PC-9 (cell line): ENCODE results near the gene PLIN5. TPM values are rescaled to one million over a fixed set of nuclear protein-coding genes. Genes with fewer than 3 reads are reported as not detected.

Experiments used
- BruUV-seq: library from RNA; stranded (reverse); fragments of 400-500 nt; replicated peaks from 2 replicates; lab custom pipeline; 2021; lab: Mats Ljungman, UMichigan
- CTCF ChIA-PET: fragments of 300-600 bp; sonication (Branson Sonifier 250); formaldehyde crosslinking; loops from one replicate; lab custom pipeline; 2022; ENCODE audit warnings: antibody characterized with exemption; lab: Charles Lee
- POLR2A ChIA-PET: fragments of 300-600 bp; sonication (Branson Sonifier 250); formaldehyde crosslinking; loops from one replicate; lab custom pipeline; 2022; ENCODE audit warnings: antibody characterized with exemption; ENCODE audit not compliant: unreplicated experiment; lab: Charles Lee
- DNase-seq, 2 experiments: peaks; one replicate each; pipeline versions ENCODE4 v3.0.0 to v3.0.0-alpha.2; 2015 to 2022; ENCODE audit warnings: mixed read lengths in 1 of 2
- H2AFZ ChIP-seq: fragments of 200-600 bp; sonication (generic); 2 replicates; pipeline ENCODE4 v1.8.1; 2017; ENCODE audit warnings: antibody characterized with exemption
- H3F3A ChIP-seq: fragments of 200-600 bp; sonication (generic); 2 replicates; pipeline ENCODE4 v1.8.1; 2017; ENCODE audit warnings: antibody characterized with exemption, mild to moderate bottlenecking, low read depth; ENCODE audit not compliant: insufficient read depth
- H3K27ac ChIP-seq: fragments of 200-600 bp; sonication (generic); 2 replicates; pipeline ENCODE4 v1.6.1; 2016; ENCODE audit warnings: mixed run types
- H3K27me3 ChIP-seq: fragments of 200-600 bp; sonication (generic); 2 replicates; pipeline ENCODE4 v1.6.1; 2016; ENCODE audit warnings: low read depth, mixed run types; ENCODE audit not compliant: insufficient read depth
- H3K36me3 ChIP-seq: fragments of 200-600 bp; sonication (generic); 2 replicates; pipeline ENCODE4 v1.6.1; 2016; ENCODE audit warnings: low read depth, mixed run types
- H3K4me1 ChIP-seq: fragments of 200-600 bp; sonication (generic); replicated peaks from 2 replicates; pipeline ENCODE4 v1.6.1; 2016; ENCODE audit warnings: mixed run types; ENCODE audit not compliant: insufficient read depth
- H3K4me2 ChIP-seq: fragments of 200-600 bp; sonication (generic); 2 replicates; pipeline ENCODE4 v1.6.1; 2017; ENCODE audit warnings: mixed run types
- H3K4me3 ChIP-seq: fragments of 200-600 bp; sonication (generic); 2 replicates; pipeline ENCODE4 v1.6.1; 2016; ENCODE audit warnings: mixed run types
- H3K79me2 ChIP-seq: fragments of 200-600 bp; sonication (generic); 2 replicates; pipeline ENCODE4 v1.6.1; 2017; ENCODE audit warnings: low read depth, mixed run types
- H3K9me2 ChIP-seq: fragments of 200-600 bp; sonication (generic); 2 replicates; pipeline ENCODE4 v1.8.1; 2017; ENCODE audit warnings: mild to moderate bottlenecking; ENCODE audit not compliant: insufficient read depth
- H3K9me3 ChIP-seq: fragments of 200-600 bp; sonication (generic); 2 replicates; pipeline ENCODE4 v1.8.1; 2016; ENCODE audit warnings: low read depth; ENCODE audit not compliant: insufficient read depth
- H4K20me1 ChIP-seq: fragments of 200-600 bp; sonication (generic); 2 replicates; pipeline ENCODE4 v1.8.1; 2017; ENCODE audit not compliant: insufficient read depth
- EZH2 ChIP-seq: fragments of 200-600 bp; sonication (generic); IDR thresholded peaks from 2 replicates; pipeline ENCODE4 v1.8.0; 2017; ENCODE audit warnings: antibody characterized with exemption, low read depth
- intact Hi-C: fragments of 100-400 bp; cut with micrococcal nuclease; formaldehyde crosslinking; loops from one replicate; pipeline ENCODE4 v1.10.0; 2022; ENCODE audit not compliant: unreplicated experiment
- total RNA-seq: library from RNA; stranded (reverse); gene quantifications from 2 replicates; pipeline ENCODE4 v1.2.3, GENCODE V29; 2021
- TF ChIP-seq, protein P1 (sequence below): fragments of 200-600 bp; sonication (generic); conservative IDR thresholded peaks from 2 replicates; pipeline ENCODE4 v1.6.1; 2017; ENCODE audit warnings: mixed run types, antibody characterized with exemption, mild to moderate bottlenecking, moderate library complexity

PLIN5 gene
- total RNA-seq, 1 experiment from 2014 or later = 4.4 TPM

DNA sequence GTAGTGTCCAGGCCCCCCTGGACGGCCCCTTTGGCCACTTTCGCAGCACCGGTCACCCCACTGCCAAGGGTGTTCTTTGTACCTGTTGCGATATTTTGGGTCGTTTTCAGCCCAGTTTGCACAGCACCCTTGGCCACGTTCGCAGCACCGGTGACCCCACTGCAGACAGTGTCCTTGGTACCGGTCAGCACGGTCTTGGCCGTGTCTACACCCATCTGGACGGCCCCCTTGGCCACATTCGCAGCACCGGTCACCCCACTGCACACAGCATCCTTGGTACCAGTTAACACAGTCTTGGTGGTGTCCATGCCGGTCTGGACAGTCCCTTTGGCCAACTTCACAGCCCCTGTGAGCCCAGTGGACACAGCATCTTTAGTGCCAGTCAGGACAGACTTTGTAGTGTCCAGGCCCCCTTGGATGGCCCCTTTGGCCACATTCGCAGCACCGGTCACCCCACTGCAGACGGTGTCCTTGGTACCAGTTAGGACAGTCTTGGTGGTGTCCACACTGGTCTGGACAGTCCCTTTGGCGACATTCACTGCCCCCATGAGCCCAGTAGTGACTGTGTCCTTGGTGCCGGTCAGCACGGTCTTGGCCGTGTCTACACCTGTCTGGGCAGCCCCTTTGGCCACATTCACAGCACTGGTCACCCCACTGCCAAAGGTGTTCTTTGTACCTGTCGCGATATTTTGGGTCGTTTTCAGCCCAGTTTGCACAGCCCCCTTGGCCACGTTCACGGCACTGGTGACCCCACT is 23.5 kb downstream of the PLIN5 start:
- no TSS peak for BruUV-seq
- no peaks in the 10 kb centered on the region for H3K9me2 ChIP-seq
- no peak overlapping the region for H3K4me2 ChIP-seq
- no peak overlapping the region for H3K4me3 ChIP-seq
- H3K36me3 ChIP-seq = no peaks in the 10 kb centered on the region
- TF ChIP-seq, protein P1, sequence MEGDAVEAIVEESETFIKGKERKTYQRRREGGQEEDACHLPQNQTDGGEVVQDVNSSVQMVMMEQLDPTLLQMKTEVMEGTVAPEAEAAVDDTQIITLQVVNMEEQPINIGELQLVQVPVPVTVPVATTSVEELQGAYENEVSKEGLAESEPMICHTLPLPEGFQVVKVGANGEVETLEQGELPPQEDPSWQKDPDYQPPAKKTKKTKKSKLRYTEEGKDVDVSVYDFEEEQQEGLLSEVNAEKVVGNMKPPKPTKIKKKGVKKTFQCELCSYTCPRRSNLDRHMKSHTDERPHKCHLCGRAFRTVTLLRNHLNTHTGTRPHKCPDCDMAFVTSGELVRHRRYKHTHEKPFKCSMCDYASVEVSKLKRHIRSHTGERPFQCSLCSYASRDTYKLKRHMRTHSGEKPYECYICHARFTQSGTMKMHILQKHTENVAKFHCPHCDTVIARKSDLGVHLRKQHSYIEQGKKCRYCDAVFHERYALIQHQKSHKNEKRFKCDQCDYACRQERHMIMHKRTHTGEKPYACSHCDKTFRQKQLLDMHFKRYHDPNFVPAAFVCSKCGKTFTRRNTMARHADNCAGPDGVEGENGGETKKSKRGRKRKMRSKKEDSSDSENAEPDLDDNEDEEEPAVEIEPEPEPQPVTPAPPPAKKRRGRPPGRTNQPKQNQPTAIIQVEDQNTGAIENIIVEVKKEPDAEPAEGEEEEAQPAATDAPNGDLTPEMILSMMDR = no peak
- TF ChIP-seq EZH2 = no peak
- CTCF ChIA-PET = no interaction called here
- no peaks in the 10 kb centered on the region for H3K27me3 ChIP-seq
- no peaks in the 10 kb centered on the region for H3K79me2 ChIP-seq
- no peaks in the 10 kb centered on the region for H4K20me1 ChIP-seq
- H2AFZ ChIP-seq = no peak overlapping the region
- H3F3A ChIP-seq = no peaks in the 10 kb centered on the region
- POLR2A ChIA-PET = no interaction called here
- no peaks in the 10 kb centered on the region for H3K4me1 ChIP-seq
- H3K9me3 ChIP-seq = no peaks in the 10 kb centered on the region
- intact Hi-C loops = no loop called here
- no peak for DNase-seq
- no peak overlapping the region for H3K27ac ChIP-seq

DNA sequence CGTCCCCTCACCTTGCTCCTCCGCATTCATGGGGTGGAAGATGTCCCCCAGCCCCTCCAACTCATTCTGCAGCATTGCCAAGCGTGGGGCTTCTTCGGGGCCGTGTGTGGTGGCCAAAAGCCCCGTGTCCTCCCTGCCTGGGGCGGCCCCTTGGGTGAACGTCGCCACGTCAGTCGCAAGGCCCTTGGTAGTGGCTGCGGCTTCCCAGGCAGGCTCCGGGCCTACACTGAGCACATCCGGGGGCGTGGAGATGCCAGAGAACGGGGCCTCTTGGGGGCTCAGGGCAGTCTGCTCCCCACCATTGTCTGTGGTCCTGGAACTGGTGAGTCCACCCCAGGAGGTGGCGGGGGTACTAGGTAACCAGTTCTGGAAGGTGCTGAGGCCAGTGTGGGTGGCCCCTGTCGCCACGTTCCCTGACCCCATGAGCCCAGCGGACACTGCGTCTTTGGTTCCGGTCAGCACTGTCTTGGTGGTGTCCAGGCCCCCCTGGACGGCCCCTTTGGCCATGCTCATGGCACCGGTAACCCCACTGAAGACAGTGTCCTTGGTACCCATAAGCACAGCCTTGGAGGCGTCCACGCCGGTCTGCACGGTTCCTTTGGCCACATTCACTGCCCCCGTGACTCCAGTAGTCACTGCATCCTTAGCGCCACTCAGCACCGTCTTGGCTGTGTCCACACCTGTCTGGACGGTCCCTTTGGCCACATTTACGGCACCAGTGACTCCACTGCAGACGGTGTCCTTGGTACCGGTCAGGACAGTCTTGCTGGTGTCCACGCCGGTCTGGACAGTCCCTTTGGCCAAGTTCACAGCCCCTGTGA is 24.4 kb downstream of the PLIN5 start:
- Histone ChIP-seq H3K27ac (no peak overlapping the region), H3F3A (no peaks in the 10 kb centered on the region), H3K79me2 (no peaks in the 10 kb centered on the region), H2AFZ (no peak overlapping the region), H3K9me3 (no peaks in the 10 kb centered on the region), H3K9me2 (no peaks in the 10 kb centered on the region), H3K27me3 (no peaks in the 10 kb centered on the region), H3K36me3 (no peaks in the 10 kb centered on the region), H3K4me1 (no peaks in the 10 kb centered on the region), H4K20me1 (no peaks in the 10 kb centered on the region), H3K4me3 (no peak overlapping the region), H3K4me2 (no peak overlapping the region)
- ChIA-PET POLR2A (no interaction called here), CTCF (no interaction called here)
- DNase-seq = no peak
- intact Hi-C loops = no loop called here
- TF ChIP-seq, protein P1 = no peak
- no peak for TF ChIP-seq EZH2
- no TSS peak for BruUV-seq

DNA sequence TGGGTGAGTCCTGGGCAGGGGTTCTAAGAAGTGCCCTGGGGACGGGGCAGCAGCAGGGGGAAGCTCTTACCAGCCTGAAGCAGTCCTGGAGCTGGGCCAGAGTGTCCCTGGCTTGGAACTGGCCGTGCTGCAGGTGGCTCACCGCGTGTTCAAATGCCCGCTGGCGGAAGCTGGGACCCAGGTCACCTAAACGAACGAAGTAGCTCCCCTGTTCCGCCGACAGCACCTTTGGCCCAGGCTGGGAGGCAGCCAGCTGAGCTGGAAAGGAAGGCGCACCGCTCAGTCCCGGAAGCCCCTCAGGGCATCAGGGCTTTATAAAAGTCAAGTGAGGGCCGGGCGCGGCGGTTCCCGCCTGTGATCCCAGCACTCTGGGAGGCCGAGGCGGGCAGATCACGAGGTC is 26.3 kb downstream of the PLIN5 start:
- Histone ChIP-seq H3K4me1 (no peaks in the 10 kb centered on the region), H3K9me2 (no peaks in the 10 kb centered on the region), H3K9me3 (no peaks in the 10 kb centered on the region), H4K20me1 (no peaks in the 10 kb centered on the region), H2AFZ (no peak overlapping the region), H3K4me2 (no peak overlapping the region), H3K27me3 (no peaks in the 10 kb centered on the region), H3F3A (no peaks in the 10 kb centered on the region), H3K36me3 (no peaks in the 10 kb centered on the region), H3K4me3 (no peak overlapping the region), H3K27ac (no peak overlapping the region), H3K79me2 (no peaks in the 10 kb centered on the region)
- TF ChIP-seq, protein P1 = no peak
- TF ChIP-seq EZH2 = no peak
- ChIA-PET POLR2A (no interaction called here), CTCF (no interaction called here)
- intact Hi-C loops = no loop called here
- no TSS peak for BruUV-seq
- no peak for DNase-seq
